ENCODE results near the gene MAP3K5. TPM values are rescaled to one million over a fixed set of nuclear protein-coding genes. Genes with fewer than 3 reads are reported as not detected.
A peak's percentile ranks its signal among the peaks of the same experiment; 100 is the strongest.

The MAP3K5 gene
- total and polyA plus RNA-seq, 9 of the 15 experiments (the other 6 are each of a cell fraction or from before 2014, with no cell fraction given) = 2.2 to 13.0 (median 9.9) TPM

DNA sequence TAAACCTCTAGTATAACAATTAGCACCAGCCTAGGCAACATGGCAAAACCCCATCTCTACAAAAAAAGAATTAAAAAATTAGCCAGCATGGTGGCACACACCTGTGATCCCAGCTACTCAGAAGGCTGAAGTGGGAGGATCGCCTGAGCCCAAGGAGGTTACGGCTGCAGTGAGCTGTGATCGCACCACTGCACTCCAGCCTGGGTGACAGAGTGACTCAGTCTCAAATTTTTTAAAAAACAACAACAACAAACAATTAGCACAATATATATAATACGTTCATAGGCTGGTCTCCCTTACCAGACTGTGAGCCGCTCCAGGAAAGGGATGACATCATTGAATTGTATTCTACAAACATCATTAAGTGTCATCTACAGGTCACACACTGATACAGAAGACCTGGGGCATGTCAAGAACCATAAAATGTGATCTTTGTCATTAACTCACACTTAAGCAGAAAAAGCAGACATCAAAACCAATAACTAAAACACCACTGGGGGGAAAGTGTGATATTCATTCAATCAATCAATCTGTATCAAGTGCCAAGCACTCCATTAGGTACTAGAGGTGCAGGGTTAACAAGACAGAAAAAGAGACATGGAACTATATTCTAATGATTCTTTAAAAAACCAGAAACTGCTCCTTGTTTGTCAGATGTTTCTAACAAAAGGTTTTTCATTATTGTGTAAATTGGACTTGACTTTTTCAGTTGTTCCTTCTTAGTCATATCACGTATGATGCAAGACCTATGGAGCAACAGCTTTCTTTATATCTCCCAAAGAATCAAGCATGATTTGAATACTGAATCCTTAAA lies 17.8 kb downstream of the MAP3K5 start (continued):
- no peak for TF ChIP-seq SMC3 (conservative IDR thresholded peaks at IDR 0.05; ENCODE audit: insufficient read depth, low read depth, low read length)
- TF ChIP-seq NR1H2 (CRISPR knock-in tag; IDR thresholded peaks at IDR 0.05) = no peak
- TF ChIP-seq MCM3 (IDR thresholded peaks at IDR 0.05) = no peak
- TF ChIP-seq, protein P1, sequence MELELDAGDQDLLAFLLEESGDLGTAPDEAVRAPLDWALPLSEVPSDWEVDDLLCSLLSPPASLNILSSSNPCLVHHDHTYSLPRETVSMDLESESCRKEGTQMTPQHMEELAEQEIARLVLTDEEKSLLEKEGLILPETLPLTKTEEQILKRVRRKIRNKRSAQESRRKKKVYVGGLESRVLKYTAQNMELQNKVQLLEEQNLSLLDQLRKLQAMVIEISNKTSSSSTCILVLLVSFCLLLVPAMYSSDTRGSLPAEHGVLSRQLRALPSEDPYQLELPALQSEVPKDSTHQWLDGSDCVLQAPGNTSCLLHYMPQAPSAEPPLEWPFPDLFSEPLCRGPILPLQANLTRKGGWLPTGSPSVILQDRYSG (tag; conservative IDR thresholded peaks at IDR 0.05; ENCODE audit: low read depth) = no peak
- TF ChIP-seq, protein P2, sequence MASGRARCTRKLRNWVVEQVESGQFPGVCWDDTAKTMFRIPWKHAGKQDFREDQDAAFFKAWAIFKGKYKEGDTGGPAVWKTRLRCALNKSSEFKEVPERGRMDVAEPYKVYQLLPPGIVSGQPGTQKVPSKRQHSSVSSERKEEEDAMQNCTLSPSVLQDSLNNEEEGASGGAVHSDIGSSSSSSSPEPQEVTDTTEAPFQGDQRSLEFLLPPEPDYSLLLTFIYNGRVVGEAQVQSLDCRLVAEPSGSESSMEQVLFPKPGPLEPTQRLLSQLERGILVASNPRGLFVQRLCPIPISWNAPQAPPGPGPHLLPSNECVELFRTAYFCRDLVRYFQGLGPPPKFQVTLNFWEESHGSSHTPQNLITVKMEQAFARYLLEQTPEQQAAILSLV (tag; IDR thresholded peaks at IDR 0.05) = peak; percentile 88
- TF ChIP-seq STAT5A (IDR thresholded peaks at IDR 0.05; ENCODE audit: borderline replicate concordance, low read length) = no peak
- TF ChIP-seq ZNF584 (CRISPR knock-in tag; IDR thresholded peaks at IDR 0.05; ENCODE audit: low read depth) = no peak
- TF ChIP-seq MTA1 (IDR thresholded peaks at IDR 0.05; ENCODE audit: borderline replicate concordance) = no peak
- TF ChIP-seq TAL1 (IDR thresholded peaks at IDR 0.05) = no peak
- TF ChIP-seq KLF1 (tag; IDR thresholded peaks at IDR 0.05) = no peak
- no peak for TF ChIP-seq POLR3A (IDR thresholded peaks at IDR 0.05; ENCODE audit: borderline replicate concordance, extremely low read depth, insufficient read depth, insufficient read length)
- TF ChIP-seq ZNF644 (tag; IDR thresholded peaks at IDR 0.05; ENCODE audit: low read depth) = no peak
- TF ChIP-seq, protein P3, sequence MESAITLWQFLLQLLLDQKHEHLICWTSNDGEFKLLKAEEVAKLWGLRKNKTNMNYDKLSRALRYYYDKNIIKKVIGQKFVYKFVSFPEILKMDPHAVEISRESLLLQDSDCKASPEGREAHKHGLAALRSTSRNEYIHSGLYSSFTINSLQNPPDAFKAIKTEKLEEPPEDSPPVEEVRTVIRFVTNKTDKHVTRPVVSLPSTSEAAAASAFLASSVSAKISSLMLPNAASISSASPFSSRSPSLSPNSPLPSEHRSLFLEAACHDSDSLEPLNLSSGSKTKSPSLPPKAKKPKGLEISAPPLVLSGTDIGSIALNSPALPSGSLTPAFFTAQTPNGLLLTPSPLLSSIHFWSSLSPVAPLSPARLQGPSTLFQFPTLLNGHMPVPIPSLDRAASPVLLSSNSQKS (CRISPR knock-in tag; IDR thresholded peaks at IDR 0.05) = no peak
- TF ChIP-seq ZNF561 (CRISPR knock-in tag; conservative IDR thresholded peaks at IDR 0.05) = 0 out of 2 replicates have a peak, but pooled peaks have one; percentile 31
- no peak for TF ChIP-seq ZNF395 (CRISPR knock-in tag; IDR thresholded peaks at IDR 0.05)
- TF ChIP-seq, protein P4, sequence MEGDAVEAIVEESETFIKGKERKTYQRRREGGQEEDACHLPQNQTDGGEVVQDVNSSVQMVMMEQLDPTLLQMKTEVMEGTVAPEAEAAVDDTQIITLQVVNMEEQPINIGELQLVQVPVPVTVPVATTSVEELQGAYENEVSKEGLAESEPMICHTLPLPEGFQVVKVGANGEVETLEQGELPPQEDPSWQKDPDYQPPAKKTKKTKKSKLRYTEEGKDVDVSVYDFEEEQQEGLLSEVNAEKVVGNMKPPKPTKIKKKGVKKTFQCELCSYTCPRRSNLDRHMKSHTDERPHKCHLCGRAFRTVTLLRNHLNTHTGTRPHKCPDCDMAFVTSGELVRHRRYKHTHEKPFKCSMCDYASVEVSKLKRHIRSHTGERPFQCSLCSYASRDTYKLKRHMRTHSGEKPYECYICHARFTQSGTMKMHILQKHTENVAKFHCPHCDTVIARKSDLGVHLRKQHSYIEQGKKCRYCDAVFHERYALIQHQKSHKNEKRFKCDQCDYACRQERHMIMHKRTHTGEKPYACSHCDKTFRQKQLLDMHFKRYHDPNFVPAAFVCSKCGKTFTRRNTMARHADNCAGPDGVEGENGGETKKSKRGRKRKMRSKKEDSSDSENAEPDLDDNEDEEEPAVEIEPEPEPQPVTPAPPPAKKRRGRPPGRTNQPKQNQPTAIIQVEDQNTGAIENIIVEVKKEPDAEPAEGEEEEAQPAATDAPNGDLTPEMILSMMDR (IDR thresholded peaks at IDR 0.05 in 2 of 3, conservative IDR thresholded peaks at IDR 0.05 in 1 of 3; ENCODE audit: insufficient read depth in 2 of 3, low read depth in 1 of 3, low read length in 3 of 3) = no peak
- TF ChIP-seq MXD1 (CRISPR knock-in tag; IDR thresholded peaks at IDR 0.05; ENCODE audit: borderline replicate concordance, poor library complexity, severe bottlenecking) = no peak
- TF ChIP-seq LARP7 (IDR thresholded peaks at IDR 0.05) = no peak
- no peak for TF ChIP-seq KLF16 (IDR thresholded peaks at IDR 0.05)
- TF ChIP-seq, protein P5, sequence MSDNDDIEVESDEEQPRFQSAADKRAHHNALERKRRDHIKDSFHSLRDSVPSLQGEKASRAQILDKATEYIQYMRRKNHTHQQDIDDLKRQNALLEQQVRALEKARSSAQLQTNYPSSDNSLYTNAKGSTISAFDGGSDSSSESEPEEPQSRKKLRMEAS (CRISPR knock-in tag; IDR thresholded peaks at IDR 0.05) = no peak
